Nephron (organoid): ENCODE results near the gene R3HDM2.

Experiments used
- H3K27ac Mint-ChIP-seq, 3 experiments: 2 replicates each; pipeline ENCODE4 v1.8.0; 2020; ENCODE audit warnings: mixed read lengths in 3 of 3, mild to moderate bottlenecking in 2 of 3, moderate library complexity in 1 of 3
- H3K27me3 Mint-ChIP-seq: 2 replicates; pipeline ENCODE4 v1.8.0; 2021; ENCODE audit warnings: low read depth, mild to moderate bottlenecking, moderate library complexity, mixed read lengths
- H3K36me3 Mint-ChIP-seq: 2 replicates; pipeline ENCODE4 v1.8.0; 2020; ENCODE audit warnings: low read depth, mixed read lengths
- H3K4me1 Mint-ChIP-seq: 2 replicates; pipeline ENCODE4 v1.8.0; 2020; ENCODE audit warnings: mixed read lengths
- H3K4me3 Mint-ChIP-seq, 3 experiments: 2 replicates each; pipeline ENCODE4 v1.8.0; 2020; ENCODE audit warnings: mild to moderate bottlenecking in 3 of 3, mixed read lengths in 3 of 3, moderate library complexity in 2 of 3
- H3K9me3 Mint-ChIP-seq: 2 replicates; pipeline ENCODE4 v1.8.0; 2020; ENCODE audit warnings: mixed read lengths
- TF ChIP-seq, protein P1 (sequence below), 3 experiments: fragments of 200-600 bp; sonication (generic); IDR thresholded peaks; one replicate each; pipeline ENCODE4 v1.5.0; 2021; ENCODE audit warnings: antibody characterized with exemption in 3 of 3; ENCODE audit not compliant: unreplicated experiment in 3 of 3

R3HDM2 gene

DNA sequence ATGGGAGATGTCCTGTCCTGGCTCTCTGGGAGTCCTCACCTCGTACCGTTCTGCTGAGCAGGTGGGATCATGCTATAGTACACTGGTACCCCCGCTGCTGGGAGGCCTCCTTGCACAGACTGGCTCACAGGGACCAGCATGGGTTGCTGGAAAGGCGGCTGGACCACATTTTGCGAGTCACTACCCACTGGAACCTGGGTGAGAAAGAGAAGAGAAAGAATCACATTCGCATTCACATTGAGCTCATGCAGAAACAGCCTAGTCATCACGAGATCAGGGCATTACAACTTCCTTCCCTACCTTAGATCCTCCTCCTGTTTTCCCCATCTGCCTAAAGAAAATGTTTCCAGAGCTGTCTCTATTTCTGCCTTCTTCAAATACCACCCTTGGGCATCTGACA lies 162.6 kb downstream of the R3HDM2 start:
- peaks cover 60% of the 10 kb centered on the region for H3K36me3 Mint-ChIP-seq
- no peaks in the 10 kb centered on the region for H3K27me3 Mint-ChIP-seq
- peaks cover 44% of the 10 kb centered on the region for H3K4me1 Mint-ChIP-seq

DNA sequence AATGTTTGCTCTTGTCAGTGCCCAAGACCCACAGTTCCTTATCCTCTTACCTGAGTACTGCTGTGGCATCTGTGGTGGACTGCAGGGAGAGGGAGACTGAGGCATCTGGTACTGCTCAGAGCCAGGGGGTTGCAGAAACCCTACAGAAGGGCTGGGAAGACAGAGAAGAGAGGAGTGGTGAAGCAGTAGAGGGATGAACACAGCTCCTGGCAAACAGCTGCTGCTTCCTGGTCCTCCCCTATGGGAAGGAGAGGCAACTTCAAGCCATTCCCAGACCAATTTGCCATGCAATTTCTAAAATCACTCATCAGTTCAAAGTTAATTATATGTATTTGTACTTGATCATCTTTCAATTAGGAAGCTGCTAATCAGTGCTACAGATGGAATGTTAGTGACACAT lies 164.2 kb downstream of the R3HDM2 start:
- TF ChIP-seq, protein P1, sequence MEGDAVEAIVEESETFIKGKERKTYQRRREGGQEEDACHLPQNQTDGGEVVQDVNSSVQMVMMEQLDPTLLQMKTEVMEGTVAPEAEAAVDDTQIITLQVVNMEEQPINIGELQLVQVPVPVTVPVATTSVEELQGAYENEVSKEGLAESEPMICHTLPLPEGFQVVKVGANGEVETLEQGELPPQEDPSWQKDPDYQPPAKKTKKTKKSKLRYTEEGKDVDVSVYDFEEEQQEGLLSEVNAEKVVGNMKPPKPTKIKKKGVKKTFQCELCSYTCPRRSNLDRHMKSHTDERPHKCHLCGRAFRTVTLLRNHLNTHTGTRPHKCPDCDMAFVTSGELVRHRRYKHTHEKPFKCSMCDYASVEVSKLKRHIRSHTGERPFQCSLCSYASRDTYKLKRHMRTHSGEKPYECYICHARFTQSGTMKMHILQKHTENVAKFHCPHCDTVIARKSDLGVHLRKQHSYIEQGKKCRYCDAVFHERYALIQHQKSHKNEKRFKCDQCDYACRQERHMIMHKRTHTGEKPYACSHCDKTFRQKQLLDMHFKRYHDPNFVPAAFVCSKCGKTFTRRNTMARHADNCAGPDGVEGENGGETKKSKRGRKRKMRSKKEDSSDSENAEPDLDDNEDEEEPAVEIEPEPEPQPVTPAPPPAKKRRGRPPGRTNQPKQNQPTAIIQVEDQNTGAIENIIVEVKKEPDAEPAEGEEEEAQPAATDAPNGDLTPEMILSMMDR (IDR thresholded peaks at IDR 0.05; ENCODE audit: unreplicated experiment in 3 of 3): no peak
- Mint-ChIP-seq H3K4me3 (no peak overlapping the region), H3K27ac (peak overlapping the region in 1 of 3 experiments; percentile 31), H3K36me3 (peaks cover 54% of the 10 kb centered on the region), H3K9me3 (no peaks in the 10 kb centered on the region), H3K27me3 (no peaks in the 10 kb centered on the region), H3K4me1 (peaks cover 47% of the 10 kb centered on the region)

More for the DNA sequence above, 162.6 kb downstream of the R3HDM2 start:
- Mint-ChIP-seq H3K4me3 (no peak overlapping the region), H3K9me3 (no peaks in the 10 kb centered on the region), H3K27ac (no peak overlapping the region)
- TF ChIP-seq, protein P1 (IDR thresholded peaks at IDR 0.05; ENCODE audit: unreplicated experiment in 3 of 3): no peak

DNA sequence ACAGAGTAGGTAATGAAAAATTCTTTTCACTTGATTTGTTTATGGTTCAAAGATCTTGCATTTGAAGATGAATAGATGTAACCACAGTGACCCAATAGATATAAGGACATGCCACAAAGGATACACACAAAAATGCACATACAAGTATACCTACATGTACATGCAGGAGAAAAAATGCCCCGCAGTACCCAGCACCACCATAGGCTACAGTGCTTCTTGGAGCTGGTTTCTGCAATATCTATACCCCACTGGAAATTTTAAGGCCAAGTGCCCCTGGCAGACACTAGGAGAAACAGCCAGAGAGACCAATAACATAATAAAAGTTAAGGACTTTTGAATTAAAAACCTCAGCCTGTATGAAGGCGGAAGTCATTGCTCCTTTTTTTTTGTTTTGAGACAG lies 167.7 kb downstream of the R3HDM2 start:
- TF ChIP-seq, protein P1 (IDR thresholded peaks at IDR 0.05; ENCODE audit: unreplicated experiment in 3 of 3): no peak
- Mint-ChIP-seq H3K27me3 (no peaks in the 10 kb centered on the region), H3K4me1 (peaks cover 55% of the 10 kb centered on the region), H3K27ac (peak overlapping the region in 2 of 3 experiments; percentile 46 to 71), H3K4me3 (no peak overlapping the region), H3K36me3 (peaks cover 52% of the 10 kb centered on the region), H3K9me3 (no peaks in the 10 kb centered on the region)

DNA sequence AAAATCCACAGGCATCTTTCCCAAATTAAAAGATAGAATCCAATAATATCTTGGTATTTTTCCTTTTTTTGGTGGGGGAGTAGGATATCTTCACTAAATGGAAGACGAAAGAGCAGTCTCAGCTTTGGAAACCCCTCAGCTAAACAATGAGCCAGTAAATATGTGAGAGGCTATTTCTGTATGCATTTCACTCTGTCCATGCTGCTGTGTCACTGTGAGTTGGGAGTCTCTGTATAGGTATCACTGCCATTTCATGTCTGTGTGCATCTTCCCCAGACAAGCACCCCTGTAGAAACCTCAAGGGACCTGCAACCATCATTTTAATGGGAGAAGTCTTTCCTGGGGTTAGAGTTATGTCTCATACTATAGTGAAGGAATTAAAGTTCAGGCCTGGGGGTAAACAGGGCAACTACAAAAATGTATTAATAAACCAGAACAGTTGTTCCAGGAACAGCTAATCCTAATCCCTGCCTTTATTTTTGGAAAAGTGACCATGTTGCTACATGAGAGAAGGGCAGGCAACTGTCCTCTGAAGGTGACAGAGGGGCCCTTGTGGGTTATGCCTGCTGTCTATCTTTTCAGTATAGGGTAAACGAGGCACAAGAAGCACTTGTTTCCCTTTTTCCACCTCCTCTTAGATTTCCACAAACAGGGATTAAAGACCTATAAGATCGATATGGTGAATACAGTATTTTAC lies 168.6 kb downstream of the R3HDM2 start:
- peaks cover 55% of the 10 kb centered on the region for H3K4me1 Mint-ChIP-seq

DNA sequence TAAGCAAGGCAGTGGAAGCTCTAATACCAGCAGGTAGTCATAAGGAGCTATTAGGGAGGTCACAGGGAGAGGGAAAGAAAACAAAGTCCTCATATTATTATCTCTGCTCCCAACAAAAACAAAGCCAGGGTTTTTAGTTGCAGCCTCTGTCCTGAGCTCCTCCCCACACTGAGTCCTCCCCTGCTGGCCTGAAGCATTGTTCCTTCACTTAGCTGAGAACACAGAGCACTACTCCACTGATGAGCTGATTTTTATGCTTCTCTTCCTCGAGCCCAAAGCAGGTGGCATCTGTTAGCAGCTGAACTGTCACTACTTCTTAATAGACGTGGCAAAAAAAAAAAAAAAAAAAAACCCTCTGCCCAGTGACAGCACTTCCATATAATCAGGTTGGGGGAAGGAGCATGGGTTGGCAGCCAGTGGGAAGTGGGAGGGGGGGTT lies 169.4 kb downstream of the R3HDM2 start:
- Mint-ChIP-seq H3K27ac (peak overlapping the region; percentile 71 to 92 (median 87)), H3K9me3 (no peaks in the 10 kb centered on the region), H3K4me1 (peaks cover 64% of the 10 kb centered on the region)

More for the DNA sequence above, 168.6 kb downstream of the R3HDM2 start:
- TF ChIP-seq, protein P1 (IDR thresholded peaks at IDR 0.05; ENCODE audit: unreplicated experiment in 3 of 3): no peak
- H3K27ac Mint-ChIP-seq: peak overlapping the region; percentile 71 to 92 (median 87)
- no peaks in the 10 kb centered on the region for H3K9me3 Mint-ChIP-seq
- peaks cover 53% of the 10 kb centered on the region for H3K36me3 Mint-ChIP-seq
- H3K27me3 Mint-ChIP-seq: no peaks in the 10 kb centered on the region
- H3K4me3 Mint-ChIP-seq: peak overlapping the region in 1 of 3 experiments; percentile 49

More for the DNA sequence above, 169.4 kb downstream of the R3HDM2 start:
- Mint-ChIP-seq H3K4me3 (peak overlapping the region in 2 of 3 experiments; percentile 40), H3K36me3 (peaks cover 51% of the 10 kb centered on the region), H3K27me3 (no peaks in the 10 kb centered on the region)
- TF ChIP-seq, protein P1 (IDR thresholded peaks at IDR 0.05; ENCODE audit: unreplicated experiment in 3 of 3): no peak
